Ascending aorta (tissue), 2 donors: Measurements from ENCODE around the gene MRPL50. TPM values are rescaled to one million over a fixed set of nuclear protein-coding genes. Genes with fewer than 3 reads are reported as not detected.

Experiments used
- DNase-seq, 2 donors: peaks; one replicate each; pipeline ENCODE4 v3.0.0-alpha.2; 2019; ENCODE audit warnings: low spot score in 2 of 2
- H3K27ac ChIP-seq, 2 donors: fragments of 200-600 bp; sonication (generic); one replicate each; pipeline ENCODE4 v1.5.1; 2016 to 2017; ENCODE audit warnings: mild to moderate bottlenecking in 1 of 2
- H3K27me3 ChIP-seq: fragments of 200-600 bp; sonication (generic); one replicate; pipeline ENCODE4 v1.5.1; 2017
- H3K36me3 ChIP-seq, 2 donors: fragments of 200-600 bp; sonication (generic); one replicate each; pipeline ENCODE4 v1.5.1; 2016
- H3K4me1 ChIP-seq, 2 donors: fragments of 200-600 bp; sonication (generic); one replicate each; pipeline ENCODE4 v1.5.1; 2016 to 2017; ENCODE audit warnings: mild to moderate bottlenecking in 1 of 2
- H3K4me3 ChIP-seq, 2 donors: fragments of 200-600 bp; sonication (generic); one replicate each; pipeline ENCODE4 v1.5.1; 2016 to 2017; ENCODE audit warnings: mild to moderate bottlenecking in 1 of 2
- H3K9me3 ChIP-seq, 2 donors: fragments of 200-600 bp; sonication (generic); one replicate each; pipeline ENCODE4 v1.5.1; 2016
- CTCF ChIP-seq, 3 experiments: fragments of 200-600 bp in 2 of 3; fragments of 450-650 bp in 1 of 3; sonication (generic) in 2 of 3; IDR thresholded peaks; one replicate each; pipeline ENCODE4 v1.5.1; 2016 to 2019; ENCODE audit warnings: antibody characterized with exemption in 3 of 3, mild to moderate bottlenecking in 1 of 3, moderate library complexity in 1 of 3
- intact Hi-C: fragments of 100-400 bp; cut with DNase I; formaldehyde crosslinking; loops from one replicate; pipeline ENCODE4 v1.15.1; 2023
- total RNA-seq: library from RNA; depleted of rRNA; stranded (reverse); fragments of >200 nt; gene quantifications from one replicate; pipeline ENCODE4 v1.1.0, GENCODE V29; 2016

MRPL50 gene
- total RNA-seq, 1 donor from 2014 or later: 2.6 TPM

- intact Hi-C loops: no loop called here
- Histone ChIP-seq H3K9me3 (no peaks in the 10 kb centered on the region), H3K36me3 (no peaks in the 10 kb centered on the region), H3K27ac (no peak overlapping the region), H3K4me1 (no peaks in the 10 kb centered on the region), H3K4me3 (no peak overlapping the region), H3K27me3 (no peaks in the 10 kb centered on the region)
- TF ChIP-seq CTCF (IDR thresholded peaks at IDR 0.05): no peak
- no peak for DNase-seq
Measured at GRCh38 chr9:101442318-101442717, 43.9 kb upstream of the MRPL50 start.

GRCh38 chr9:101440714-101441230 lies 42.4 kb upstream of the MRPL50 start:
- intact Hi-C loops: no loop called here
- Histone ChIP-seq H3K27ac (no peak overlapping the region), H3K9me3 (no peaks in the 10 kb centered on the region), H3K36me3 (no peaks in the 10 kb centered on the region), H3K4me3 (no peak overlapping the region), H3K4me1 (no peaks in the 10 kb centered on the region), H3K27me3 (no peaks in the 10 kb centered on the region)
- TF ChIP-seq CTCF (IDR thresholded peaks at IDR 0.05): no peak
- no peak for DNase-seq

- Histone ChIP-seq H3K4me3 (no peak overlapping the region), H3K27ac (no peak overlapping the region), H3K36me3 (no peaks in the 10 kb centered on the region), H3K9me3 (no peaks in the 10 kb centered on the region), H3K27me3 (no peaks in the 10 kb centered on the region), H3K4me1 (no peaks in the 10 kb centered on the region)
- no peak for DNase-seq
- intact Hi-C loops: no loop called here
- no peak for TF ChIP-seq CTCF (IDR thresholded peaks at IDR 0.05)
Measured at GRCh38 chr9:101438523-101438922, 40.1 kb upstream of the MRPL50 start.

- Histone ChIP-seq H3K9me3 (no peaks in the 10 kb centered on the region), H3K27ac (no peak overlapping the region), H3K27me3 (no peaks in the 10 kb centered on the region), H3K36me3 (no peaks in the 10 kb centered on the region), H3K4me3 (no peak overlapping the region), H3K4me1 (no peaks in the 10 kb centered on the region)
- TF ChIP-seq CTCF (IDR thresholded peaks at IDR 0.05): no peak
- no peak for DNase-seq
- intact Hi-C loops: no loop called here
Measured at GRCh38 chr9:101437806-101438232, 39.4 kb upstream of the MRPL50 start.

- no peaks in the 10 kb centered on the region for H3K27me3 ChIP-seq
- no peak for DNase-seq
- H3K27ac ChIP-seq: no peak within 1 kb of the TSS
- H3K4me1 ChIP-seq: no peaks in the 10 kb centered on the region
- no peaks in the 10 kb centered on the region for H3K36me3 ChIP-seq
- no peaks in the 10 kb centered on the region for H3K9me3 ChIP-seq
- no peak within 1 kb of the TSS for H3K4me3 ChIP-seq
- intact Hi-C loops: no loop called here
- no peak for TF ChIP-seq CTCF (IDR thresholded peaks at IDR 0.05)
Measured at GRCh38 chr9:101435601-101436079, 37.2 kb upstream of the MRPL50 start, which contains the start of gene ALDOB. Gene ALDOB, minus strand, starts transcription at chr9:101435774. Its CDS starts 4,887 bp downstream, at chr9:101430887.

- TF ChIP-seq CTCF (IDR thresholded peaks at IDR 0.05): no peak
- Histone ChIP-seq H3K27me3 (no peaks in the 10 kb centered on the region), H3K9me3 (no peaks in the 10 kb centered on the region), H3K27ac (no peak overlapping the region), H3K4me3 (no peak overlapping the region), H3K36me3 (no peaks in the 10 kb centered on the region), H3K4me1 (no peaks in the 10 kb centered on the region)
- intact Hi-C loops: no loop called here
- no peak for DNase-seq
Measured at GRCh38 chr9:101434998-101435397, 36.6 kb upstream of the MRPL50 start.
